ENCODE data around the gene AFDN. TPM values are rescaled to one million over a fixed set of nuclear protein-coding genes. Genes with fewer than 3 reads are reported as not detected.

Gene AFDN
- total and polyA plus RNA-seq, 2 experiments from 2014 or later = 66.9 to 200 TPM

GRCh38 chr6:167860550-167861226 lies 34.0 kb downstream of the AFDN start:
- no peaks in the 10 kb centered on the region for H3K36me3 Mint-ChIP-seq (ENCODE audit: low read depth)
- ATAC-seq = peak; percentile 63

More at GRCh38 chr6:167860550-167861226, 34.0 kb downstream of the AFDN start:
- no peak for TF ChIP-seq ZNF114 (CRISPR knock-in tag; IDR thresholded peaks at IDR 0.05)
- no peak for TF ChIP-seq REST (IDR thresholded peaks at IDR 0.05; ENCODE audit: unreplicated experiment)
- TF ChIP-seq JUNB (IDR thresholded peaks at IDR 0.05; ENCODE audit: unreplicated experiment) = no peak
- TF ChIP-seq STAT1 (IDR thresholded peaks at IDR 0.05; ENCODE audit: unreplicated experiment) = no peak
- no peak for TF ChIP-seq NANOG (IDR thresholded peaks at IDR 0.05; ENCODE audit: borderline replicate concordance)
- no peak for TF ChIP-seq CTCF (conservative IDR thresholded peaks at IDR 0.05; ENCODE audit: low read depth in 2 of 2)
- no peak for TF ChIP-seq CREB1 (CRISPR knock-in tag; IDR thresholded peaks at IDR 0.05; ENCODE audit: low read depth)
- TF ChIP-seq ZNF462 (CRISPR knock-in tag; IDR thresholded peaks at IDR 0.05) = no peak
- no peak for TF ChIP-seq ETS1 (IDR thresholded peaks at IDR 0.05)
- no peak for TF ChIP-seq EZH2 (IDR thresholded peaks at IDR 0.05; ENCODE audit: low read depth, unreplicated experiment)
- no peak for TF ChIP-seq EZH2phosphoT487 (IDR thresholded peaks at IDR 0.05; ENCODE audit: unreplicated experiment)
- TF ChIP-seq ZNF331 (CRISPR knock-in tag; IDR thresholded peaks at IDR 0.05; ENCODE audit: low read depth) = no peak
- no peak for TF ChIP-seq POLR2AphosphoS5 (IDR thresholded peaks at IDR 0.05; ENCODE audit: low read depth)
- no peaks in the 10 kb centered on the region for H3F3A ChIP-seq (replicated peaks; ENCODE audit: low read depth)
- H3K4me1 ChIP-seq (ENCODE audit: insufficient read depth) = peaks cover 59% of the 10 kb centered on the region
- H3K4me3 ChIP-seq = 0 out of 2 replicates have a peak overlapping the region, but pooled peaks have one; percentile 6
- no peak for DNase-seq (ENCODE audit: low spot score)
- H4K20me1 ChIP-seq (replicated peaks; ENCODE audit: insufficient read depth) = 0 out of 2 replicates have a peak, but pooled peaks cover 2% of the 10 kb centered on the region
- no peak overlapping the region for H2AFZ ChIP-seq
- no peak overlapping the region for H3K4me3 Mint-ChIP-seq
- peak overlapping the region; percentile 85 for H3K27ac Mint-ChIP-seq
- peak overlapping the region; percentile 60 for H3K4me2 ChIP-seq
- H3K27me3 Mint-ChIP-seq (ENCODE audit: insufficient read depth, low read depth, poor library complexity) = no peaks in the 10 kb centered on the region
- peaks cover 61% of the 10 kb centered on the region for H3K4me1 Mint-ChIP-seq
- H3K79me2 ChIP-seq (replicated peaks; ENCODE audit: insufficient read depth) = peaks cover 100% of the 10 kb centered on the region
- no peaks in the 10 kb centered on the region for H3K27me3 ChIP-seq (ENCODE audit: insufficient read depth)
- no peaks in the 10 kb centered on the region for H3K36me3 ChIP-seq (ENCODE audit: insufficient read depth)
- no peaks in the 10 kb centered on the region for H3K9me3 Mint-ChIP-seq
- H3K9me2 ChIP-seq (ENCODE audit: insufficient read depth) = no peaks in the 10 kb centered on the region
- peak overlapping the region; percentile 81 for H3K27ac ChIP-seq (ENCODE audit: low read depth)
